HG03139 (cell line): Measurements from ENCODE around the gene HOXD9.

Experiments
- ATAC-seq: cut with Tn5 transposase; IDR thresholded peaks from one replicate; pipeline ENCODE4 v1.9.1; 2021; ENCODE audit not compliant: unreplicated experiment

Gene HOXD9

DNA sequence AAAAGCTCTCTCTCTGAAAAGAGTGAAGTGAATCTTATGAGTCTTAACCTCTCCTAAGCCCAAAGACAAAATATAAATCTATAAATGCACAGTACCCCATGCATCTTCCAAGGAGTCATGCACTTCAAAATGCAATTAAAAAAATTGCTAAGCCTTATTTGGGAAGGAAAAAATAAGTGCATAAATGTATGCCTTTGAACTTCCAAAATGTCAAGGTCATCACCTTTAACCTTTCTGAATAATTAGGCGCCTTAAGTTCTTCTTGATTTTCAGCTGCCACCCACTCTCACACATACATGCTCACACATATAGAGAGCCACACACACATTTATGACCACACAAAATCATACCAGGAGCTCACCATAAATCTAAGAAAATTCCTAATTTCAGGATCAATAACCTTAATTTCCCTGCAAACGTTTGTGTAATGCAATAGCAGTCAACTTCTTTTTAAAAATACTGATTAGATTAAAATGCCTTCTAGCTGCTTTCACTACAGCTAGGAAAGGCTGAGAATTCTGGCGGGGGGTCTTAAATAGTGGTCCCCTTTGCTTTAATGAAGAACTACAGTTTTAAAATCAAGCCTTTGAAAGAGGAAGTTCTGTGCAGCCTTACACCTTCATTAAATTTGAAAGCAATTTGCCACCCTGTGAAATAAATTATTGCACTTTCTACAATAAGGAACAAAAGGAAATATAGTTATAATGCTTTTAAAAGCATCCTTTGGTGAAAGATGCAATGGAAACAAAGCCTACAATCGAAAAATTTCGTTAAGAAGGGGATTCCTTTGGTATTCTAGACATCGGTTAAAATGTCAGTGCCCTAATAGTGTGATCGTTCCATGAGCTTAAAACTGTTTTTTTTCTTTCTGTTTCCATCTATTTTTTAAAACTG, 11.9 kb upstream of the HOXD9 start:
- ATAC-seq = no peak

- ATAC-seq = no peak
Measured at GRCh38 chr2:176111309-176111663, 11.2 kb upstream of the HOXD9 start.

DNA sequence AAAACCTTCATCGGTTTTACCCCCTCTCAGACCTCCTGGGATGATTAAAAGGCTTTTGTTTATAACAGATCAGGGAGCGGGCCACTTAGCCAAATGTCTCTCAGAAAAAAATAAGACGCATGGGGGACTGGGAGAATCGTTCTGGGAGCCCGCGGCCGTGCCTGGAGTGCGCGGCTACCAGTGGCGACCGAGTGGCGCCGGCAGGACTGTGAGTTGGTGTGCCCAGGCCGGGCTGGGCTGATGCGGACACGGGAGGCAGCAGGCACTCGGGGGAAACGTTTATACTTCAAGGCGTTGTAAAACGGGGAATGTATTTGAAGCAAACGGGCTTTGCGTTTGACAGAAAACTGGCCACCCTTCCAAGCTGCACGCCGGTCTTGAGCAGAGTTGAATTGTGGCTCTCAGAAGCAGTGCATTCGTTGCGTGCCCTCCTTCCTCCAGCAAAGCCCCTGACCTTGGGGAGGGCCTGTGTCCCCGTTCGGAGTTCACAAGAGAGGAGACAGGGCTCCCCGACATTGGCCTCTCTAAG, 10.6 kb upstream of the HOXD9 start:
- ATAC-seq = no peak

DNA sequence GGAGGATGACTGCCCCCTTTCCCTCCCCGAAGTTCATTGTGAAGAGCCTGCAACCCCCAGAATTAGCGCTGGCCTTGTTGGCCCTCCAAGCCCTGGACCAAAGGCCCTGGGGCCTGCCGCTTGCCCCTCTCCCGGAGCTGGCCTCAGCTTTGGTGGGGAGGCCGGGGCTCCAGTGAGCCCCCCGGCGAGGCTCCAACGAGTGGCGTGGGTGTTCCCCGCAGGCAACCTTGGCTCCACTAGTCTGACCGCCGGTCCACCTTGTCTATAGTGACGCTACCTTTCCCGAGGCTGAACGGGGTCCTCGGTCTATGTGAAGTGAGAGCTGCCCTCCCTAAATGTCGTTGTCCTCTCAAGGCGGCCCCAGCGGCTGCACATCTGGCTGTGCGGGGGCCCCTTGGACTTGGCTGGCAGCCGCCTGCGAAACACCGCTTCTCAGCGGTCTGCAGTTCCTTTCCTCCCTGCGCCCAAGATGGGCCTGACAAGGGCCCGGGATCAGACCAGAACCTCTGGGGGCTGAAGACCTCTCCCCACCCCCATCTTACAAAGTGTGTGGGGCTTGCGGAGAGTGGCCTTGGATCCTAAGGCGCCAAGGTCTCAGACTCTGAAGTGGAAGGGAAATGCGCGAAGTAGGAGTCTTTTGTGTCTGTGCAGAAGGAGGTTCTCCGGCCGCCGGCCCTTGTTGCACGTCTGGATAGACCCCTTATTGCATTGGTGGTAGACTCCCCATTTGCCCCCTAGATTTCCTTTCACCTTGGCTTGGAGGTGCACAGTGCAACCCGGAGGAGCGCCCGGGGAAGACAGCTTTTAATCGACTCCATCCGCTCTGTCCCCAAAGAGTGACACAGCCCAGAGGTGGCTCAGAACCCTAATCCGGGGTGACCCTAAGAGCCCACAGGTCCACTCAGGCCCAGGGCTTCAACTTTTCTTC, 9.9 kb upstream of the HOXD9 start:
- ATAC-seq = no peak

GRCh38 chr2:176114120-176114929, 8.2 kb upstream of the HOXD9 start:
- no peak for ATAC-seq

DNA sequence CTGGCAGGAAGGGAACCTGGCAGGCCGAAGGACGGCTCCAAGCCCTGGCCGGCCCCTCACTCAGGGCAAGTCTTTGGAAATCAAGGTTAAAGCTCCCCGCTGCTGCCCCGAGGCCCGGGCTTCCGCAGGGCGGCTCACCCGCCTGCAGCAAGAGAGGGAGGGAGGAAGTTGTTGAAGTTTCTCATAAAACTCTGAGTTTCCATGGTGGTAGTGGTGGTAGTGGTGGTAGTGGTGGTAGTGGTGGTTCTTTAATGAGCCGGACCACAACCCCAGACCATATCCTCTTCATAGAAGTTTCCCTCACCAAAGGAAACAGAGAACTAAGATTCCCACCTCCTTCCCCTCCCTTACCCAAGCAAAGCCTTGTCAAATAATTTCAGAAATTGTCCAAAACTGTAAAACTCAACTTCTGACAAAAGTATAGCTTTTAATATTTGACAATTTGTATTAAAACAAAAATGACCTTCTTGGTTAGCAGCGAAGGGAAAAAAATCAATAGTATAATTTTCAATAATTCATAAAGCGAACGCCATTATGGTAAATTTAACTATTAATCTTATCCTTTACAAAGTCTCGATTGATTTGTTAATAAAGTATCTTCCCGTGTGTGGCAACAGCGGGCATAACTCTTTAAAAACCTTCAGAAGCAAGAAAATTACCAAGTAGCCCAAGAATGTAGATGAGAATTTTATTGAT, 7.4 kb upstream of the HOXD9 start:
- no peak for ATAC-seq

DNA sequence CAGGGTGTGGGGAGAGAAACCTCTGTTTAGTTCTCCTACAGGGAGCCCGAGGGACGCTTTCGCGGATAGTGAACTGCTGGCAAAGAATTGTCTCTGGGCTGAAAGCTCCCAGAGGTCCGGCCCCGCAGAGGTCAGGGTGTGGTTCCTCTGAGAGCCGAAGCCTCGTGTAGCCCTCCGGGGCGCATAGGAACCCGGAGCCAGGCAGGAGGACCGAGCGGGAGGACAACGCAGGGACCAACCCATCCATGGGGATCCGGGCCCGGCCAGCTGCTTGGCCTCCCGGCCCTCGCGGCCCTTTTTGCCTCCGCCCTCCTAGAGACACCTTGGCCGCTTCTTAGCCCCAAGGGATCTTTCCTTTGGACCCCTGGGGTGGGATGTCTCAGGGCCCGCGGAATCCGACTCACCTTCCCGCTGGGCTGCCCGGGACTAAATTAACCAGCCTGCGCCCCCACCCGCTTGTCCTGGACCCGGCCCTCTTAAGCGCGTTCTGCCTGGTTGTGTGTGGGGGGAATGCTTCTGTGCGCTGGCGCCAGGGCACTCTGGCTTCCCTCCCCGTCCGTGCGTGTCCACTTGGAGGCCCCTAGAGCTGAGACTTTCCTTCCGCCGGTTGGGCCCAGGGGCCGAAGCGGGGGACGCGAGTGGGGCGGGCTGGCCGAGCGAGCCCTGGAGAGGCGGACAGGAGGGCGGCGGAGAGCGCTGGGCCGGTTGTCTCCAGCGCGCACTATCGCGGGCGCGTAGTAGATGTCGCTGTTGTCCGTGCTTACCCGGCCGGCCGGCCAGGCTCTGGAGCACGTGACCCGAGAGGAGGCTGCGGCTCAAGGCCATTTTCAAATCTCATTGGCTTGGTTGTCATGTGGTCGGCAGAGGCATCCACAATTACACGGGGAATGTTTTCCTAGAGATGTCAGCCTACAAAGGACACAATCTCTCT, 6.4 kb upstream of the HOXD9 start, which contains the start of gene HOXD10:
TSS of gene HOXD10 (plus strand) at position 896 of the 931 bp plus-strand sequence. CDS start 56 bp downstream, outside the sequence.
- ATAC-seq = no peak

DNA sequence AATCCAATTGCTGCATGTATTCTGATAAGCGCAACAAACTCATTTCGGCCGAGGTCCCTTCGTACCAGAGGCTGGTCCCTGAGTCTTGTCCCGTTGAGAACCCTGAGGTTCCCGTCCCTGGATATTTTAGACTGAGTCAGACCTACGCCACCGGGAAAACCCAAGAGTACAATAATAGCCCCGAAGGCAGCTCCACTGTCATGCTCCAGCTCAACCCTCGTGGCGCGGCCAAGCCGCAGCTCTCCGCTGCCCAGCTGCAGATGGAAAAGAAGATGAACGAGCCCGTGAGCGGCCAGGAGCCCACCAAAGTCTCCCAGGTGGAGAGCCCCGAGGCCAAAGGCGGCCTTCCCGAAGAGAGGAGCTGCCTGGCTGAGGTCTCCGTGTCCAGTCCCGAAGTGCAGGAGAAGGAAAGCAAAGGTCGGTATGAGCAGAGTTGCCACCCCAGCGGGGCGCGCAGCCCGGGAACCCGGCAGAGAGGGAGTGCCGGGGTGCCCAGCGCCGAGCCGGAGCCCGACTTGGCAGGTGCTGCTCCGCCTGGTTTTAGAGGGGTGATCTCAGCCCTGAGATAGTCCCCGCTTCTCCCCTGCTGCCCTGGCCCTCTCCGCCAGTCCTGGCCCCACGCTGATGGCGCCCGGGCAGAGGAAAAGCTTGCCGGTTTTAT, 5.2 kb upstream of the HOXD9 start:
- ATAC-seq = no peak

- ATAC-seq = no peak
Measured at GRCh38 chr2:176117823-176118371, 4.6 kb upstream of the HOXD9 start.

GRCh38 chr2:176118601-176119339, 3.7 kb upstream of the HOXD9 start:
- no peak for ATAC-seq

- no peak for ATAC-seq
Measured at GRCh38 chr2:176120364-176121189, 1.9 kb upstream of the HOXD9 start.

GRCh38 chr2:176121190-176122051, 1.1 kb upstream of the HOXD9 start:
- no peak for ATAC-seq

- no peak for ATAC-seq
Measured at GRCh38 chr2:176122052-176122682, 352 bp upstream of the HOXD9 start.

DNA sequence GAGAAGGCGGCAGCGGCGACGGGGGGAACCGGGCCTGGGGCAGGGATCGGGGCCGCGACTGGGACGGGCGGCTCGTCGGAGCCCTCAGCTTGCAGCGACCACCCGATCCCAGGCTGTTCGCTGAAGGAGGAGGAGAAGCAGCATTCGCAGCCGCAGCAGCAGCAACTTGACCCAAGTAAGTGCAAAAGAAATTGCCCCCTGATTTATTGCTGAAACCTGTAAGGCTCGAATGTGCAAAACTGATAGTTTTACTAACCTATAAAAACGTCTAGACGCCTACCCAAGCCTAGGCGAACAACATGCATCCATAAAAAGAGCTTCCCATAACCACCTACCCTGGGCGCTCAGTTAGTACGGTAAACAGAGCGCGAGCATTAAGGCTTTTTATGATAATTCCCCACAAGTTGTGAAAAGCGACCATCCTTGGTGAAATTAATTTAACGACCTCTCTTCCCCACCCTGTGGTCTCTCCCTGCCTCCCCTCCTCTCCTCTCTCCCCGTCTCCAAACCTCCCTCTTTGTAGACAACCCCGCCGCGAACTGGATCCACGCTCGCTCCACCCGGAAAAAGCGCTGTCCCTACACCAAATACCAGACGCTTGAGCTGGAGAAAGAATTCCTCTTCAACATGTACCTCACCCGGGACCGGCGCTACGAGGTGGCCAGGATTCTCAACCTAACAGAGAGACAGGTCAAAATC, 1.0 kb downstream of the HOXD9 start:
- ATAC-seq = no peak
